Stimulated activated CD4-positive, alpha-beta T cell treated with anti-CD3 and anti-CD28 coated beads, Interleukin-2, amount 100 ng/mL, for 48 hours (primary cell): Measurements from ENCODE around the gene HERPUD2.
"Not testable (repeated sequence)": the region's sequence is repeated elsewhere in the genome, so short reads cannot be mapped to it uniquely, and the experiment has no call there.

Experiments
- DNase-seq, 2 donors: peaks; one replicate each; pipeline ENCODE4 v3.0.0-alpha.2; 2020

The HERPUD2 gene

GRCh38 chr7:35676211-35676610, 18.7 kb downstream of the HERPUD2 start:
- DNase-seq, result no peak

- DNase-seq, result no peak
These were observed 23.9 kb downstream of the HERPUD2 start for GRCh38 chr7:35670856-35671569.

- not testable (repeated sequence) for DNase-seq
These were observed 34.5 kb downstream of the HERPUD2 start for GRCh38 chr7:35660411-35660810.

GRCh38 chr7:35658606-35659201, 36.2 kb downstream of the HERPUD2 start:
- no peak for DNase-seq

- DNase-seq, result no peak
These were observed 37.8 kb downstream of the HERPUD2 start for GRCh38 chr7:35657125-35657524.

GRCh38 chr7:35654558-35654957, 40.4 kb downstream of the HERPUD2 start:
- not testable (repeated sequence) for DNase-seq

GRCh38 chr7:35652124-35652523, 42.8 kb downstream of the HERPUD2 start:
- DNase-seq, result no peak

GRCh38 chr7:35650751-35651150, 44.2 kb downstream of the HERPUD2 start:
- DNase-seq, result no peak

- no peak for DNase-seq
These were observed 45.2 kb downstream of the HERPUD2 start for GRCh38 chr7:35649711-35650110.

- DNase-seq, result no peak
These were observed 46.6 kb downstream of the HERPUD2 start for GRCh38 chr7:35648367-35648766.

- DNase-seq, result no peak
These were observed 47.8 kb downstream of the HERPUD2 start for GRCh38 chr7:35647171-35647574.

- no peak for DNase-seq
These were observed 48.5 kb downstream of the HERPUD2 start for GRCh38 chr7:35646289-35647023.

- DNase-seq, result no peak
These were observed 49.2 kb downstream of the HERPUD2 start for GRCh38 chr7:35645691-35646090.

- DNase-seq, result no peak
These were observed 64.6 kb downstream of the HERPUD2 start for GRCh38 chr7:35630024-35630972.

GRCh38 chr7:35624299-35625186, 70.4 kb downstream of the HERPUD2 start:
- peak; percentile 24 to 28 for DNase-seq

- no peak for DNase-seq
These were observed 71.6 kb downstream of the HERPUD2 start for GRCh38 chr7:35623381-35623780.

- DNase-seq, result no peak
These were observed 75.1 kb downstream of the HERPUD2 start for GRCh38 chr7:35619863-35620262.

- no peak for DNase-seq
These were observed 77.9 kb downstream of the HERPUD2 start for GRCh38 chr7:35617041-35617440.

- DNase-seq, result no peak
These were observed 81.8 kb downstream of the HERPUD2 start for GRCh38 chr7:35613150-35613549.

- DNase-seq, result no peak
These were observed 89.2 kb downstream of the HERPUD2 start for GRCh38 chr7:35605760-35606159.

- no peak for DNase-seq
These were observed 90.3 kb downstream of the HERPUD2 start for GRCh38 chr7:35604595-35604994.

- no peak for DNase-seq
These were observed 95.3 kb downstream of the HERPUD2 start for GRCh38 chr7:35599645-35600044.
